WTC11 (cell line): ENCODE results near the gene FAM149B1.
"Not testable (repeated sequence)": the region's sequence is repeated elsewhere in the genome, so short reads cannot be mapped to it uniquely, and the experiment has no call there.

Source experiments
- TF ChIP-seq, protein P1 (sequence below): fragments of 200-600 bp; IDR thresholded peaks from 2 replicates; pipeline ENCODE4 v1.8.0; 2022; ENCODE audit warnings: antibody characterized with exemption
- TF ChIP-seq, protein P2 (sequence below): fragments of 250-450 bp; sonication (Bioruptor Pico); conservative IDR thresholded peaks from 2 replicates; pipeline ENCODE4 v1.9.0; 2021; ENCODE audit warnings: mild to moderate bottlenecking

DNA sequence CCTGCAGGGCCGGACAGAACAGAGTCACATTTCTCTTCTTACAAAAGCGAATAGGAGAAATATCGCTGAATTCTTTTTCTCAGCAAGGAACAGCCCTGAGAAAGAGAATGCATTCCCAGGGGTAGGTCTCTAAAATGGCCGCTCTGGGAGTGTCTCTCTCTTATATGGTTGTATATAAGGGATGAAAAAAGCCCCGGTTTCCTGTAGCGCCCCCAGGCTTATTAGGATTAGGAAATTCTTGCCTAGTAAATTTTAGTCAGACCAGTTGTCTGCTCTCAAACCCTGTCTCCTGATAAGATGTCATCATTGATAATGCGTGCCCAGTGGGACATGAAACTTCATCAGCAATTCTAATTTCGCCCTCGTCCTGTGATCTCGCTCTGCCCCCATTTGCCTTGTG, 90.7 kb downstream of the FAM149B1 start:
- TF ChIP-seq, protein P1, sequence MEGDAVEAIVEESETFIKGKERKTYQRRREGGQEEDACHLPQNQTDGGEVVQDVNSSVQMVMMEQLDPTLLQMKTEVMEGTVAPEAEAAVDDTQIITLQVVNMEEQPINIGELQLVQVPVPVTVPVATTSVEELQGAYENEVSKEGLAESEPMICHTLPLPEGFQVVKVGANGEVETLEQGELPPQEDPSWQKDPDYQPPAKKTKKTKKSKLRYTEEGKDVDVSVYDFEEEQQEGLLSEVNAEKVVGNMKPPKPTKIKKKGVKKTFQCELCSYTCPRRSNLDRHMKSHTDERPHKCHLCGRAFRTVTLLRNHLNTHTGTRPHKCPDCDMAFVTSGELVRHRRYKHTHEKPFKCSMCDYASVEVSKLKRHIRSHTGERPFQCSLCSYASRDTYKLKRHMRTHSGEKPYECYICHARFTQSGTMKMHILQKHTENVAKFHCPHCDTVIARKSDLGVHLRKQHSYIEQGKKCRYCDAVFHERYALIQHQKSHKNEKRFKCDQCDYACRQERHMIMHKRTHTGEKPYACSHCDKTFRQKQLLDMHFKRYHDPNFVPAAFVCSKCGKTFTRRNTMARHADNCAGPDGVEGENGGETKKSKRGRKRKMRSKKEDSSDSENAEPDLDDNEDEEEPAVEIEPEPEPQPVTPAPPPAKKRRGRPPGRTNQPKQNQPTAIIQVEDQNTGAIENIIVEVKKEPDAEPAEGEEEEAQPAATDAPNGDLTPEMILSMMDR: not testable (repeated sequence)
- TF ChIP-seq, protein P2, sequence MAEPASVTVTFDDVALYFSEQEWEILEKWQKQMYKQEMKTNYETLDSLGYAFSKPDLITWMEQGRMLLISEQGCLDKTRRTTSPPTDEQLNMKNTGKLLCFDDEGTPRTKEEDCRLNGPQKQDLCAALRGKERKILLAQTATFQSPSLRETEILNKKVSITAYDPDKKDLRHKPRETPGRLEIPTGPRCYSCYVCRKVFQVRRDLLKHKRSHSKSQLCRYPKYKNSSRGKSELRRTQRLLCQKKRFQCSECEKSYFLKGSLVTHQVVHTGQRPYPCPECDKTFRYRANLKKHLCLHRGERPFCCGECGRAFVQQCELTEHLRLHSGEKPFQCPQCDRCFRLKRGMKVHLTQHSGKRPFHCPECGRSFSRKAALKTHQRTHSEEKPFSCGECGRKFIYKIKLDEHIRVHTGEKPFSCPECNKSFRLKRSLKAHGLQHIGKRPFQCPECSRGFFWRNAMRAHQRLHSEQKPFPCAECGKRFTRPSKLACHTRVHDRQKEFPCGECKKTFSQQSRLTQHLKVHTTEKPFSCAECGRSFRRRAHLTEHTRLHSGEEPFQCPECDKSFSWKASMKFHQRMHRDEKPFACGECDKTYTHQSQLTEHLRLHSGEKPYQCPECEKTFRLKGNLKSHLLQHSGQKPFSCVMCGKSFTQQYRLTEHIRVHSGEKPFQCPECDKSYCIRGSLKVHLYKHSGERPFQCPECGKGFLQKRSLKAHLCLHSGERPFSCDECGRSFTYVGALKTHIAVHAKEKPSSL (CRISPR knock-in tag): not testable (repeated sequence)
